ENCODE results near the gene RNU5D-1.

GRCh38 chr1:44759077-44759476, 28.1 kb upstream of the RNU5D-1 start:
- no peak for TF ChIP-seq POLR2AphosphoS5 (IDR thresholded peaks at IDR 0.05)
- no peak for TF ChIP-seq CTCF (IDR thresholded peaks at IDR 0.05 in 8 of 11, conservative IDR thresholded peaks at IDR 0.05 in 3 of 11)

Measured in spleen (tissue), 7 donors.